Neural crest cell (in vitro differentiated cells): ENCODE data around the gene GRAMD4. TPM values are rescaled to one million over a fixed set of nuclear protein-coding genes. Genes with fewer than 3 reads are reported as not detected.

Experiments used
- DNase-seq: peaks from one replicate; pipeline ENCODE4 v3.0.0; 2021; ENCODE audit warnings: low read depth, mixed read lengths, low spot score
- H3K27ac Mint-ChIP-seq: one replicate; pipeline ENCODE4 v1.8.0; 2021; ENCODE audit warnings: mild to moderate bottlenecking, mixed read lengths; ENCODE audit not compliant: unreplicated experiment
- H3K27me3 Mint-ChIP-seq: 2 replicates; pipeline ENCODE4 v1.8.0; 2021; ENCODE audit warnings: low read depth, mild to moderate bottlenecking, mixed read lengths
- H3K36me3 Mint-ChIP-seq: 2 replicates; pipeline ENCODE4 v1.8.0; 2021; ENCODE audit warnings: low read depth, mild to moderate bottlenecking, mixed read lengths
- H3K4me1 Mint-ChIP-seq: 2 replicates; pipeline ENCODE4 v1.8.0; 2021; ENCODE audit warnings: mixed read lengths
- H3K4me3 Mint-ChIP-seq: one replicate; pipeline ENCODE4 v1.8.0; 2021; ENCODE audit warnings: mild to moderate bottlenecking, mixed read lengths
- H3K9me3 Mint-ChIP-seq: 2 replicates; pipeline ENCODE4 v1.8.0; 2021; ENCODE audit warnings: mixed read lengths
- total RNA-seq: library from RNA; stranded (reverse); gene quantifications from 2 replicates; pipeline ENCODE4 v1.2.1, GENCODE V29; 2021
- TF ChIP-seq, protein P1 (sequence below): fragments of 200-600 bp; sonication (generic); conservative IDR thresholded peaks from 2 replicates; pipeline ENCODE4 v1.5.0; 2021; ENCODE audit warnings: antibody characterized with exemption, mild to moderate bottlenecking

Gene GRAMD4
- total RNA-seq, 1 donor from 2014 or later: 34.1 TPM

DNA sequence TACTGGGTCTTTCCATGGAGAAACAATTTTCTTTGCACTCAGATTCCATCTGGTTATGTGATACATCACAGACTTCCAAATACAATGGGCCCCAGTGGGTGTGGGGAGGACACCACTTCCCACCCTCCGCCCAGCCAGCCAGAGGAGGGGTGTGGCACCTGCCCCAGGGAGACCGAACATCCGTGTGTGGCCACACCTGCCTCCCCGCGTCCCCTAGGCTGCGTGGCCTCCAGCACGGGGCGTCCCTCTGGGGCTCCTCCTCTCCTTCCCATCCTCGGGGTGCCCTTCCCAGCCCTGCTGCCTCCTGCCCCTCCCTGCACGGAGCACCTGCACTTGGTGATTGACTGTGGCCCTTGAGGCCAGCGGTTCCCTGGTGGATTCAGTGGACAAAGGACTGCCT, 68.8 kb downstream of the GRAMD4 start:
- Mint-ChIP-seq H3K4me3 (no peak overlapping the region), H3K27ac (no peak overlapping the region), H3K9me3 (no peaks in the 10 kb centered on the region), H3K27me3 (no peaks in the 10 kb centered on the region), H3K4me1 (peaks cover 5% of the 10 kb centered on the region), H3K36me3 (peaks cover 15% of the 10 kb centered on the region)
- TF ChIP-seq, protein P1, sequence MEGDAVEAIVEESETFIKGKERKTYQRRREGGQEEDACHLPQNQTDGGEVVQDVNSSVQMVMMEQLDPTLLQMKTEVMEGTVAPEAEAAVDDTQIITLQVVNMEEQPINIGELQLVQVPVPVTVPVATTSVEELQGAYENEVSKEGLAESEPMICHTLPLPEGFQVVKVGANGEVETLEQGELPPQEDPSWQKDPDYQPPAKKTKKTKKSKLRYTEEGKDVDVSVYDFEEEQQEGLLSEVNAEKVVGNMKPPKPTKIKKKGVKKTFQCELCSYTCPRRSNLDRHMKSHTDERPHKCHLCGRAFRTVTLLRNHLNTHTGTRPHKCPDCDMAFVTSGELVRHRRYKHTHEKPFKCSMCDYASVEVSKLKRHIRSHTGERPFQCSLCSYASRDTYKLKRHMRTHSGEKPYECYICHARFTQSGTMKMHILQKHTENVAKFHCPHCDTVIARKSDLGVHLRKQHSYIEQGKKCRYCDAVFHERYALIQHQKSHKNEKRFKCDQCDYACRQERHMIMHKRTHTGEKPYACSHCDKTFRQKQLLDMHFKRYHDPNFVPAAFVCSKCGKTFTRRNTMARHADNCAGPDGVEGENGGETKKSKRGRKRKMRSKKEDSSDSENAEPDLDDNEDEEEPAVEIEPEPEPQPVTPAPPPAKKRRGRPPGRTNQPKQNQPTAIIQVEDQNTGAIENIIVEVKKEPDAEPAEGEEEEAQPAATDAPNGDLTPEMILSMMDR: no peak
- no peak for DNase-seq

DNA sequence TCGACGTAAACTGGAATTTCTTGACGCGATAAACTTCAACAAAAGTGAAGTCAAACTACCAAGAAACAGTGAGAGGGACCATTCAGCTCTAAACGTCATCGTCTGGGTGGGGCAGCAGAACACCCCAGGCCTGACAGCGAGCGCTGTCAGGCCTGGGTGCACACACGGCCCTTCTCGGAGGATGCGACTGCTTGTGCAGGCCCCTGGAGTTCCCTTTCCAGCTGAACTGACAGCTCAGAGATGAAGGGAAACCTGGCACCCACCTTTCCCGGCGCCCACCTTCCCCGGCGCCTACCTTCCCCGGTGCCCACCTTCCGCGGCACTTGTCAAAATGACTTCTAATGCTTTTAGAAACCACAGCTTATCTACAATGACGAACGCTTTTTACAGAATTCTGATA, 70.0 kb downstream of the GRAMD4 start:
- Mint-ChIP-seq H3K27ac (no peak overlapping the region), H3K4me1 (peaks cover 17% of the 10 kb centered on the region), H3K4me3 (no peak overlapping the region), H3K36me3 (peaks cover 15% of the 10 kb centered on the region), H3K9me3 (no peaks in the 10 kb centered on the region), H3K27me3 (no peaks in the 10 kb centered on the region)
- no peak for DNase-seq
- TF ChIP-seq, protein P1: no peak

DNA sequence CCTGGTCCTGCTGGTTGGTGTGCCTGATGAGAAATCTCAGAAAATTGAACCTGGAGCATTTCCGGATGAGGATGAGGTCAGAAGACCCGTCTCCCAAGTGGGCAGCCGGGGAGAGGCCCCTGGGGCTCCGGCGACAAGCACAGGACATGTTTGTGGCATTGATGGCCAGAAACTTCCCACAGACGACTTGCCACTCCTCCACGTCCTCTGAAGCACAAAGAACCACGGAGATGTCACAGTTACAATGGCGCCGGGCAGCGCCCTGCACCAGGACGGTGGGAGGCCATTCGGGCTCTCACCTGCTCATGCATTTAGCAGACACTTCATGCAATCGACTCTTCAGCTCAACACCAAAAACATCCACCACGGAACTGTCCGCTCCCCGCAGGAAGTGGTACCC, 71.4 kb downstream of the GRAMD4 start:
- H3K27ac Mint-ChIP-seq: no peak overlapping the region
- peaks cover 10% of the 10 kb centered on the region for H3K36me3 Mint-ChIP-seq
- H3K4me3 Mint-ChIP-seq: no peak overlapping the region
- TF ChIP-seq, protein P1: no peak
- H3K9me3 Mint-ChIP-seq: no peaks in the 10 kb centered on the region
- H3K27me3 Mint-ChIP-seq: no peaks in the 10 kb centered on the region
- no peak for DNase-seq
- peaks cover 18% of the 10 kb centered on the region for H3K4me1 Mint-ChIP-seq

DNA sequence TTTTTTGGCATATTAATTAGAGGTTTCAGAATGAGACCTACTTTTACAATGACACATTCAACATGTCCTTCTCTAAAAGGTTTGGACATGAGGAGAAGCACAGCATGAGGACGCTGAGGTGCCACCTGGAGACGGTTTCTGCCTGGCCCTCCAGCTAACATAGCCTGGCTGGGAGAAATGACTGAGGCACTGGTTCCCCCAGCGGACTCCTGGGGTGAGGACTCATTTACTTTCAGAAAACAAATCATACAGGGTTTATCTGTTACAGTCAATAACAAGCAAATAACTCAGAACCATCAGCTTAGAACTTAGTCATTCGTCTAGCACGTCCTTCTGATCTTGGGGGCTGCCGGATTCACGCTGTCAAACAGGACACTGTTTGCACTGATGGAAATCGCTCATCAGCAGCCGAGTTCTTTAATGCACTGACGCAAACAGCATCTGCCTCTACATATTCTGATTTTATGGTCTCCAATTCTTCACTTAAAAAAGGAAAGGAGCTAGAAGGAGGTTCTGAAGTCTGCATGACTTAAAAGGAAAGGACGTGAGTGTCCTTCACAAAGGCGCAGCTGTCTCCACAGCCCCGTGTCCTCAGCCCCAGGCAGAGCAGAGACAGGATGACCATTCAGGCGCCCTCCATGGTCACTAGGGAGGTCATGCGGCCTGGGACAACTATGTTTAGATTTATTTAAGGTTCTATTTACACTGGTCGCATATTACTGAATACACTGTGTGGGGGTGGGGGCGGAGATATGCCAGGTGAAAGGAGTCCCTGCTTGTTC, 73.6 kb downstream of the GRAMD4 start:
- TF ChIP-seq, protein P1: no peak
- Mint-ChIP-seq H3K27me3 (no peaks in the 10 kb centered on the region), H3K36me3 (peaks cover 8% of the 10 kb centered on the region), H3K9me3 (no peaks in the 10 kb centered on the region), H3K27ac (no peak overlapping the region), H3K4me3 (peak overlapping the region; percentile 50), H3K4me1 (peaks cover 18% of the 10 kb centered on the region)
- no peak for DNase-seq

DNA sequence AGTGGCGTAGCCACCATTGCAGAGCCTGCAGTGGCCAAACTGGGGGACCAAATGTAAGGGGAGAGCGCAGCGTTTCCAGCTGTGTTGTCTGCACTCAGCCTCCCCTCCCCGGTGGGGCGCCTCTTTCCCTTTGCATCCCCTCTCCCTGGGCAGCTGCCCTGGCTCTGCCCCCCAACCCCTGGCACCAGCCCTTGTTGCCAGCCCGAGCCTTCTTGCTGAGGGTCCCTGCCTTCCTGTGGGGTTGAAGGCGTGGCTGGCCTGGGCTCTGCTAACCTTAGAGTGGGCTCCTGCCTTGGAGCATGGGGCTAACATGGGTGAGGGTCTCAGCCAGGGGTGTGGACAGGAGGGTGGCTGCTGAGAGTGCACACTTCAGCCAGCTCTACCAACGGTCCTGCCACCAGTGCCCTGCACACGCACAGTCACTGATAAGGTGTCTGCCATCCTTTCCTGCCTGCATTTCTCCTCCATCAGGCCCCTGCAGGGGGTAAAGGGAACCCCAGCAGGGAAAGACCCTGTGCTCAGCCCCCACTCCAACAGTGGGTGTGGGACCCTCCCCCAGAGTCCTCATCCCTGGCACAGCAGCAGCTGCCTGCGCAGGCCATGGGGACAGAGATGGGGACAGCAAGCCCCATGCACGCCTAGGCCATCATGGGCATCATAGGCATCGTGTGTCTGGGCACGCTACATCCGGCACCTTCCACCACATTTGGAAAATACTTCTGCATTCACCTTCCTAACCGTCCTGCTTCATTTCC, 74.4 kb downstream of the GRAMD4 start:
- DNase-seq: no peak
- Mint-ChIP-seq H3K4me1 (peaks cover 18% of the 10 kb centered on the region), H3K4me3 (peak overlapping the region; percentile 50), H3K36me3 (peaks cover 10% of the 10 kb centered on the region), H3K27me3 (no peaks in the 10 kb centered on the region), H3K9me3 (no peaks in the 10 kb centered on the region), H3K27ac (peak overlapping the region; percentile 60)
- TF ChIP-seq, protein P1: no peak
